IPS-NIHi11 (cell line): ENCODE results near the gene NEK7.
A peak's percentile ranks its signal among the peaks of the same experiment; 100 is the strongest.
"Not testable (repeated sequence)": the region's sequence is repeated elsewhere in the genome, so short reads cannot be mapped to it uniquely, and the experiment has no call there.

Source experiments
- DNase-seq: peaks from one replicate; pipeline ENCODE4 v3.0.0; 2012; ENCODE audit warnings: mixed read lengths, low spot score

The NEK7 gene

DNA sequence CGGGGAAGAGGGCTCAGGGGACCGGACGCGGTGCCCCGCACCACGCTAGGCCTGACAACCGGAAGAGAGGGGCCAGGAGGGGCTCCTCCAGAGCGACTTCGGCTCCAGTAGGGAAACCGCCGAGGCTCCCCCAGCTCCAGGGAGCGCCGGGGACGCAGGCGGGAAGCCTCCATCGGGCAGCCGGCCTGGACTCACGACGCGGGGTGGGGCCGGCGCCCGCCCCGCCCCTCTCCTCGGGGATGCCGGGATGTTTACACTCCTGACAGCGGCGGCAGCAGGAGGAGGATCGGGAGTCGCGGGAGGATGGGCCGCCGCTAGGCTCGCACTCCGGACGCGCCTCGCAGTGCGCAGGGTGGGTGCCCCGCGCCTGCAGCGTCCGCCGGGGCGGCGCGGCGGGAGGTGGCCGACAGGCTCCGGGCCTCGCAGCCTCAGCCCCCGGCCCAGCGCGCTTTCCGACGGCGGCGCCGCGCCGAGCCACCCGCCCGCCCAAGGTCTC lies at the start of gene NEK7:
TSS of gene NEK7 (plus strand) at position 254 of the 496 bp plus-strand sequence. CDS start 75,583 bp downstream, outside the sequence.
- peak; percentile 80 for DNase-seq

DNA sequence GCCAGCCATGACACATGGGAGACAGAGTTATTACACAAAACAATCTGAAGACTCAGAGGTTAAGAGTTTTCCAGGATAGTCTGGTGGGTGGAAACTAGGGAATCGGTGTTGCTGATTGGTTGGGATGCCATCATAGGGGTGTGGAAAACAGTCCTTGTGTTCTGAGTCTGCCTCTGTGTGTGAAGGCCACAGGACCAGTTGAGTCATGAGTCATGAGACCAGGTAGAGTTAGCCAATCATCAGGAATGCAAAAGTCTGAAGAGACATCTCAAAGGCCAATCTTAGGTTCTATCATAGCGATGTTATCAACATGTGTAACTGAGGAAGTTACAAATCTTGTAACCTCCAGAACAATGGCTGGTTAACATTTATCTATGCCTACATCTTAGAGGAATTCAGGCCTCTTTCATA lies 49.7 kb upstream of the NEK7 start:
- DNase-seq: no peak

GRCh38 chr1:198108636-198109370 lies 48.0 kb upstream of the NEK7 start:
- DNase-seq: no peak

GRCh38 chr1:198109371-198109715 lies 47.5 kb upstream of the NEK7 start:
- no peak for DNase-seq

GRCh38 chr1:198113342-198113750 lies 43.5 kb upstream of the NEK7 start:
- no peak for DNase-seq

- no peak for DNase-seq
These were observed 40.7 kb upstream of the NEK7 start for GRCh38 chr1:198116069-198116468.

DNA sequence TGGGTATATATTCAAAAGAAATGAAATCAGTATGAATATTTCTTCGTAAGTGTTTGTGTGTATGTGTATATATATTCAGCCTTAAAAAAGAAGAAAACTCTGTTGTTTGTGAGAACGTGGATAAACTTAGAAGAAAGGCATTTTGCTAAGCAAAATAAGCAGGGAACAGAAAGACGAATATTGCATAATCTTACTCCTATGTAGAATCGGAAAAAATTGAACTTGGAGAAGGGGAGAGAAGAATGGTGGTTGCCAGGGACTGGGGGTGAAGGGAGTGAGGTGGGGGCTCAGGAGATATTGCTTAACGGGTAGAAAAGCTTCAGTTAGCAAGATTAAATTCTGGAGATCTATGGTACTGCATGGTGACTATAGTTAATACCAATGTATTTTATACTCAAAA lies 40.3 kb upstream of the NEK7 start:
- no peak for DNase-seq

- DNase-seq: no peak
These were observed 39.5 kb upstream of the NEK7 start for GRCh38 chr1:198117267-198117666.

- DNase-seq: no peak
These were observed 38.7 kb upstream of the NEK7 start for GRCh38 chr1:198118134-198118533.

GRCh38 chr1:198119906-198120305 lies 36.9 kb upstream of the NEK7 start:
- no peak for DNase-seq

DNA sequence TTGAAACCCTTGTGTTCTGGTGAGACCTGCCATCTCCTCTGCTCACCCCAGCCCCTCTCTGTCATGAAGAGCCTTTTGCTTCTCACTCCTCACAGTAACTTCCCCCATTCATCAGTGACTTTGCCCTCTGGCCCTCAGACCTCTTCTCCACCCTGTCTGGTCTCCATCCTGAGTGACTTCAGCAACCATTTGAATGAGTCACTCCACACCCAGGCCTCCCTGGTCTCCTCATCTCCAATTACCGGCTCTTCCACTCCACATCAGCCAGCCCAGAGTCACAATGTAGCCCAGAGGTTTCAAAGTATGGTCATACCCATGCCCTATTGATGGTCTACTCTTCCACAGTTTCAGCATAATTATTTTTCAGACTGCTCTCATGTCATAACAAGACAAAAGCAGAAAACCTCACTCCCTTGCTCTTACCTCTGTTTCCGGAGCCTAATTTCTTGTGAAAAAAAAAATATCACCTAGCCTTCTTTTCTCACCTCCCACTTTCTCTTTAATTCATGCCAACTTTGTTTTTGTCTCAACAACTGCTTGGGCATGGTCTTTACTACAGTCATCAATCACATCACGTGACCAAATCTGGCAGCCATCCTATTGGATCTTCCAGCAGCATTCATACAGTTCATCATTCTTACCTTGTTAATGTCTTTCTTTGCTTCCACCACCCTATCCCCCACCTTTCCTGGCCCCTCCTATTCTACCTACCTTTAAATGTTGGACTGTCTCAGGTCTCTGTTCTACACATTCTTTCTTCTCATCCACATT lies 35.6 kb upstream of the NEK7 start:
- no peak for DNase-seq

- no peak for DNase-seq
These were observed 34.1 kb upstream of the NEK7 start for GRCh38 chr1:198122693-198123092.

DNA sequence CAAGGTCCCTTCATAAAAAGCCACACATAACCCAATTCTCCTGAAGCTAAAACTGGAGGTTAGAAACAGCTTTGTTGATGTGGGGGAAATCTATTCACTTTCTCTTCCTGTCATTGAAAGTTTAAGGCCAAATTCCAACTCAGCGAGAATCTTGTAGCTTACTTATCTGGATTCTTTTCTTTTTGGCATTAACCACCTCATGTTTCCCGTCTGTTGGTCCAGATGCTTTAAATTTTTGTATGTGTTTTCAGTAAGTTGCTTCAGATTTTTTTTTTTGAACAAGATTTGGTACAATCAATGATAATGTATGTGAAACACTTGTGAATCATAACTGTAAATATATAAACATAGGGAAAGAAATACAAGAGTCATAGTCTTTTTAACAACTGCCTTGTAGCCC lies 33.7 kb upstream of the NEK7 start:
- DNase-seq: no peak

DNA sequence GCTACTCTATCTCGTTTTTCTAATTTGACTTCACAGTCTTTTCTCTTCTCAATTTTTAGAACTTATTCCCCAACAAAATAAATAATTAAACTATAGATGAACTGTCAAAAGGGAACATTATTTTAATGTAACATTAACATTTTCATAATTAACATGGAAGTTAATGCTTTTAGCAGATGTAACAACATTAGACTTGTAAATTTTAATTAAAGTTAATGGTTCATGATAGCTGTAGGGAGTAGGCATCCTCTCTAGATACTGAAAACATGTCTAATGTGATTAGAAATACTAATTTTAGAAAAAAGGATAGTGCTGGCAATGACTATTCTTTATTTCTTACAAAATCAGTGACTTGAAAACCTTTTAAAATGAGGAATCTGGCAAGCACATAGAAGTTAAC lies 32.1 kb upstream of the NEK7 start:
- DNase-seq: no peak

GRCh38 chr1:198125995-198126735 lies 30.6 kb upstream of the NEK7 start:
- DNase-seq: no peak

- no peak for DNase-seq
These were observed 28.3 kb upstream of the NEK7 start for GRCh38 chr1:198128533-198128932.

- DNase-seq: not testable (repeated sequence)
These were observed 26.7 kb upstream of the NEK7 start for GRCh38 chr1:198130053-198130452.

DNA sequence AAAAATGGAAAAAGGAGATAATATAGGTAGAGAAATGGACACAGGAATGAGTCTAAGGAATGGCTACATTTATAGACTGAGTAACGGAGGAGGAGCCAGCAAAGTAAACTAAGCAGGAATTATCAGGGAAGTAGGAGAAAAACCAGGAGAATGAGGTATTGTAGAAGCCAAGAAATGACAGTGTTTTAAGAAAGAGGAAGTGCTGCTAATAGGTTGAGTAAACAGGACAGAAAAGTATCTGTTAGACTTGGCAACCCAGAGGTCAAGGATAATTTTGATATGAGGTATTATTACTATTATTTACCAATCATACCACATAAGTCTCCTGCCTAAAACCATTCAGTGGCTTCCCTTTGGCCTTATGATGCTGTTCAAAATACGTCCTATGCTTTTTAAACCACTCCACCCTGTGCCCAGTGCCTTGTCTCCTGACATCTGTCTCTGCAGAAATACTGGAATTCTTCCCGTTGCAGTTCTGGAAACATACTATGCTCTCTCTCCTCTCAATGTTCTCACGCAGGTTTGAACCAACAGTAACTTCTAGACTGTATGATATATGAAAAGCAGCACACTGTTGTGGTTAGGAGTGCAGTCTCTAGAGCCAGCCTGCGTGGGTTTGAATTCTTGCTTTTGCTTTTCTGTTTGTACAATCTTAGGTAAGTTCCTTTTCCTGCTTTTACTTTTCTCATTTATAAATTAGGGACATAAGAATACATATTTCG lies 24.6 kb upstream of the NEK7 start:
- no peak for DNase-seq

GRCh38 chr1:198134252-198134651 lies 22.5 kb upstream of the NEK7 start:
- no peak for DNase-seq

GRCh38 chr1:198135366-198135765 lies 21.4 kb upstream of the NEK7 start:
- no peak for DNase-seq

- DNase-seq: no peak
These were observed 15.0 kb upstream of the NEK7 start for GRCh38 chr1:198141668-198142351.
